Measurements from ENCODE around the gene PDLIM7. TPM values are rescaled to one million over a fixed set of nuclear protein-coding genes. Genes with fewer than 3 reads are reported as not detected.

The PDLIM7 gene
- polyA plus RNA-seq, 1 donor from 2014 or later, result 21.0 TPM

DNA sequence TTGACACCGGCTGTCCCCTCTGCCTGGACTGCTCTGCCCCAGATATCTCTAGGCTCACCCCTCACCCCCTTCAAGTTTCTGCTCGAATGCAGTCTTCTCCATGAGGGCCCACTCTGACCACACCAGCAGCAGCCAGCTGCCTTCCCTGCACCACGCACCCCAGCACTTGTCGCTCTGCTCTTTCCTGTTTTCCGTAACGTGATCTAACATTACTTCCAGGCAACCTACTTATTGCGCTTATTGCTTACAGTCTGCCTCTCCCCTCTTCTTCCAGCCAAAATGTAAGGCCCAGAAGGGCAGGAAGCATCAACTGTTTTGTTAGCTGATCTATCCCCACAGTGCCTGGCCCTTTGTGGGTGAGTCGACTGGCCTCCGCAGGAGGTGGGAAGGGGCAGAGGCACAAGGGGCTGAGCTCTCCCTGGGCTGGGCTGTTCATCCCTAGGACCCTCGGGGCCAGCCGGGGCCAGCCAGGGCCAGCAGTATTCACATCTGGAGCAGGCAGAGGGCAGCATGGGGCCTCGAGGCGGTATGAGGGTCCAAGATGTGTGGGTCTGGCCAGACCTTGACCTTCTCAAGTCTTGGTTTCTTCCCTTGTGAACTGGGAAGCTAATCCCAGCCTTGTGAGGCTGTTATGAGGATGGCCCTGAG is 12.4 kb downstream of the PDLIM7 start:
- H3K4me2 ChIP-seq (ENCODE audit: low read length), result no peak overlapping the region
- H4K20me1 ChIP-seq (ENCODE audit: insufficient read depth), result no peaks in the 10 kb centered on the region
- H3K79me2 ChIP-seq (replicated peaks; ENCODE audit: insufficient read depth, low read length), result no peaks in the 10 kb centered on the region
- H2AFZ ChIP-seq (ENCODE audit: low read depth, low read length), result no peak overlapping the region
- no peaks in the 10 kb centered on the region for H3F3A ChIP-seq (ENCODE audit: insufficient read depth, low read length, poor library complexity, severe bottlenecking)
- no peak overlapping the region for H3K9ac ChIP-seq (ENCODE audit: low read length)
- H3K36me3 ChIP-seq (ENCODE audit: insufficient read depth, low read length), result no peaks in the 10 kb centered on the region
- TF ChIP-seq RAD21 (conservative IDR thresholded peaks at IDR 0.05) (no peak), SMC3 (conservative IDR thresholded peaks at IDR 0.05; ENCODE audit: poor library complexity) (no peak), EZH2 (IDR thresholded peaks at IDR 0.05; ENCODE audit: borderline replicate concordance, insufficient read depth, low read length, poor library complexity, severe bottlenecking) (no peak), TAF1 (IDR thresholded peaks at IDR 0.05; ENCODE audit: low read depth) (no peak), MXI1 (conservative IDR thresholded peaks at IDR 0.05; ENCODE audit: poor library complexity, severe bottlenecking) (no peak), EP300 (conservative IDR thresholded peaks at IDR 0.05; ENCODE audit: poor library complexity, severe bottlenecking) (no peak)
- TF ChIP-seq, protein P1, sequence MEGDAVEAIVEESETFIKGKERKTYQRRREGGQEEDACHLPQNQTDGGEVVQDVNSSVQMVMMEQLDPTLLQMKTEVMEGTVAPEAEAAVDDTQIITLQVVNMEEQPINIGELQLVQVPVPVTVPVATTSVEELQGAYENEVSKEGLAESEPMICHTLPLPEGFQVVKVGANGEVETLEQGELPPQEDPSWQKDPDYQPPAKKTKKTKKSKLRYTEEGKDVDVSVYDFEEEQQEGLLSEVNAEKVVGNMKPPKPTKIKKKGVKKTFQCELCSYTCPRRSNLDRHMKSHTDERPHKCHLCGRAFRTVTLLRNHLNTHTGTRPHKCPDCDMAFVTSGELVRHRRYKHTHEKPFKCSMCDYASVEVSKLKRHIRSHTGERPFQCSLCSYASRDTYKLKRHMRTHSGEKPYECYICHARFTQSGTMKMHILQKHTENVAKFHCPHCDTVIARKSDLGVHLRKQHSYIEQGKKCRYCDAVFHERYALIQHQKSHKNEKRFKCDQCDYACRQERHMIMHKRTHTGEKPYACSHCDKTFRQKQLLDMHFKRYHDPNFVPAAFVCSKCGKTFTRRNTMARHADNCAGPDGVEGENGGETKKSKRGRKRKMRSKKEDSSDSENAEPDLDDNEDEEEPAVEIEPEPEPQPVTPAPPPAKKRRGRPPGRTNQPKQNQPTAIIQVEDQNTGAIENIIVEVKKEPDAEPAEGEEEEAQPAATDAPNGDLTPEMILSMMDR (IDR thresholded peaks at IDR 0.05; ENCODE audit: poor library complexity, severe bottlenecking), result no peak
- TF ChIP-seq, protein P2, sequence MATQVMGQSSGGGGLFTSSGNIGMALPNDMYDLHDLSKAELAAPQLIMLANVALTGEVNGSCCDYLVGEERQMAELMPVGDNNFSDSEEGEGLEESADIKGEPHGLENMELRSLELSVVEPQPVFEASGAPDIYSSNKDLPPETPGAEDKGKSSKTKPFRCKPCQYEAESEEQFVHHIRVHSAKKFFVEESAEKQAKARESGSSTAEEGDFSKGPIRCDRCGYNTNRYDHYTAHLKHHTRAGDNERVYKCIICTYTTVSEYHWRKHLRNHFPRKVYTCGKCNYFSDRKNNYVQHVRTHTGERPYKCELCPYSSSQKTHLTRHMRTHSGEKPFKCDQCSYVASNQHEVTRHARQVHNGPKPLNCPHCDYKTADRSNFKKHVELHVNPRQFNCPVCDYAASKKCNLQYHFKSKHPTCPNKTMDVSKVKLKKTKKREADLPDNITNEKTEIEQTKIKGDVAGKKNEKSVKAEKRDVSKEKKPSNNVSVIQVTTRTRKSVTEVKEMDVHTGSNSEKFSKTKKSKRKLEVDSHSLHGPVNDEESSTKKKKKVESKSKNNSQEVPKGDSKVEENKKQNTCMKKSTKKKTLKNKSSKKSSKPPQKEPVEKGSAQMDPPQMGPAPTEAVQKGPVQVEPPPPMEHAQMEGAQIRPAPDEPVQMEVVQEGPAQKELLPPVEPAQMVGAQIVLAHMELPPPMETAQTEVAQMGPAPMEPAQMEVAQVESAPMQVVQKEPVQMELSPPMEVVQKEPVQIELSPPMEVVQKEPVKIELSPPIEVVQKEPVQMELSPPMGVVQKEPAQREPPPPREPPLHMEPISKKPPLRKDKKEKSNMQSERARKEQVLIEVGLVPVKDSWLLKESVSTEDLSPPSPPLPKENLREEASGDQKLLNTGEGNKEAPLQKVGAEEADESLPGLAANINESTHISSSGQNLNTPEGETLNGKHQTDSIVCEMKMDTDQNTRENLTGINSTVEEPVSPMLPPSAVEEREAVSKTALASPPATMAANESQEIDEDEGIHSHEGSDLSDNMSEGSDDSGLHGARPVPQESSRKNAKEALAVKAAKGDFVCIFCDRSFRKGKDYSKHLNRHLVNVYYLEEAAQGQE (IDR thresholded peaks at IDR 0.05; ENCODE audit: borderline replicate concordance), result no peak
- no peak overlapping the region for H3K27ac ChIP-seq (ENCODE audit: low read length)
- no peaks in the 10 kb centered on the region for H3K9me2 ChIP-seq (ENCODE audit: insufficient read depth, low read length)
- H3K27me3 ChIP-seq (ENCODE audit: insufficient read depth, low read depth, low read length), result no peaks in the 10 kb centered on the region
- H3K4me3 ChIP-seq (ENCODE audit: low read length), result no peak overlapping the region
- H3K9me3 ChIP-seq (ENCODE audit: low read length), result no peaks in the 10 kb centered on the region

DNA sequence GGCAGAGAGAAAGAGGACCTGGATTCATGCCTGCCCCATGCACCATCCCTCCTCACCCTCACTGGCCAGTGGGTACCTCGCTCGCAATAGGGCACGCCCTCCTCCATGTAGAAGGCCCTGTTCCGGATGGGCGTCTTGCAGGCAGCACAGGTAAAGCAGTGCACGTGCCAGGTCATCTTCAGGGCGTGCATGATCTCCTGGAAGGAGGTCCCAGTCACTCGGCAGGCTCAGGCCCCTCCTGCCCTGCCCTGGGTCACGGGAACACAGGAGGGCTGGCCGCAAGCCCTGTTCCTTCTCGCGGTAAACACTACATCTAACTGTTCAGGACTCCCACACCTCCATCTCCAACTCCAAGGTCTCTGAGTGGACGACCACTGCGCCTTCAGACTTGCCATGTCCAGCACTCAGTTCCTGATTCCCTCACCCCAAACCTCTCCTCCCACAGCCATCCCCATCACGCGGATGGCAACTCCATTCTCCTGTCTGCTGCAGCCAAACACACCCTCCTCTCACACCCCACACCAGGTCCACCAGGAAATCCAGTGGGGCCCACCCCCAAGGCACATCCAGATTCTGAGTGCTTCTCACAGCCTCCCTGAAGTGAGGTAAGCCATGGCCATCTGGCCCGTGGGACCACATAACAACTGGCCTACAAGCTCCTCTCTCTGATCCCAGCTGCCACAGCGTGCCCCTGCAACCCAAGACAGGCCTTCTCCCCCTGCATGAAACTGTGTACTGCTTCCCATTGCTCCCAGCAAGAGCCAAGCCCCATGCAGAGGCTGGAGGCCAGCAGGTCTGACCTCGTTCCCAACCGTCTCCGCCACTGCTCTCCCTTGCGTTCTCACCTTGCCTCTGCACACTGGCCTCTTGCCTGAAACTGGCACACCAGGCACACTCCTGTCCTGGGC is 13.2 kb downstream of the PDLIM7 start:
- TF ChIP-seq, protein P2 (IDR thresholded peaks at IDR 0.05; ENCODE audit: borderline replicate concordance), result no peak
- no peak for TF ChIP-seq TAF1 (IDR thresholded peaks at IDR 0.05; ENCODE audit: low read depth)
- TF ChIP-seq POLR2AphosphoS5 (IDR thresholded peaks at IDR 0.05), result no peak
- TF ChIP-seq SMC3 (conservative IDR thresholded peaks at IDR 0.05; ENCODE audit: poor library complexity), result no peak
- no peak for TF ChIP-seq EP300 (conservative IDR thresholded peaks at IDR 0.05; ENCODE audit: poor library complexity, severe bottlenecking)
- TF ChIP-seq MXI1 (conservative IDR thresholded peaks at IDR 0.05; ENCODE audit: poor library complexity, severe bottlenecking), result no peak
- TF ChIP-seq EZH2 (IDR thresholded peaks at IDR 0.05; ENCODE audit: borderline replicate concordance, insufficient read depth, low read length, poor library complexity, severe bottlenecking), result no peak
- no peak for TF ChIP-seq RAD21 (conservative IDR thresholded peaks at IDR 0.05)
- TF ChIP-seq, protein P1 (IDR thresholded peaks at IDR 0.05; ENCODE audit: poor library complexity, severe bottlenecking), result no peak
- Histone ChIP-seq H3K9me3 (ENCODE audit: low read length) (no peaks in the 10 kb centered on the region), H3K9ac (ENCODE audit: low read length) (no peak overlapping the region), H3F3A (ENCODE audit: insufficient read depth, low read length, poor library complexity, severe bottlenecking) (no peaks in the 10 kb centered on the region), H4K20me1 (ENCODE audit: insufficient read depth) (no peaks in the 10 kb centered on the region), H3K9me2 (ENCODE audit: insufficient read depth, low read length) (no peaks in the 10 kb centered on the region), H3K36me3 (ENCODE audit: insufficient read depth, low read length) (no peaks in the 10 kb centered on the region), H3K79me2 (replicated peaks; ENCODE audit: insufficient read depth, low read length) (no peaks in the 10 kb centered on the region), H3K4me2 (ENCODE audit: low read length) (no peak overlapping the region), H3K27ac (ENCODE audit: low read length) (no peak overlapping the region), H3K4me3 (ENCODE audit: low read length) (no peak overlapping the region), H2AFZ (ENCODE audit: low read depth, low read length) (no peak overlapping the region), H3K27me3 (ENCODE audit: insufficient read depth, low read depth, low read length) (no peaks in the 10 kb centered on the region)

Measured in neural cell (in vitro differentiated cells).